RWPE1 (cell line): ENCODE data around the gene RNPEPL1.
"Not testable (repeated sequence)": the region's sequence is repeated elsewhere in the genome, so short reads cannot be mapped to it uniquely, and the experiment has no call there.

ENCODE experiments used
- CTCF ChIA-PET: fragments of 350-600 bp; sonication (Branson Sonifier 250); formaldehyde crosslinking; extraction: SDS; loops from one replicate; lab custom pipeline; 2021; lab: Yijun Ruan, JAX
- POLR2A ChIA-PET: fragments of 400-600 bp; formaldehyde crosslinking; extraction: SDS; loops from one replicate; lab custom pipeline; 2020; ENCODE audit warnings: antibody characterized with exemption; ENCODE audit not compliant: low non-redundant PET; lab: Yijun Ruan, JAX
- DNase-seq: peaks from one replicate; pipeline ENCODE4 v3.0.0; 2012; ENCODE audit warnings: low spot score
- H3K27ac ChIP-seq: fragments of 450-650 bp; 2 replicates; pipeline ENCODE4 v1.5.1; 2017
- TF ChIP-seq, protein P1 (sequence below): fragments of 450-650 bp; conservative IDR thresholded peaks from 2 replicates; pipeline ENCODE4 v1.5.1; 2017; ENCODE audit warnings: low read depth, mild to moderate bottlenecking

Gene RNPEPL1

GRCh38 chr2:240528406-240529040 is 39.8 kb upstream of the RNPEPL1 start:
- CTCF ChIA-PET, result no interaction called here
- TF ChIP-seq, protein P1, sequence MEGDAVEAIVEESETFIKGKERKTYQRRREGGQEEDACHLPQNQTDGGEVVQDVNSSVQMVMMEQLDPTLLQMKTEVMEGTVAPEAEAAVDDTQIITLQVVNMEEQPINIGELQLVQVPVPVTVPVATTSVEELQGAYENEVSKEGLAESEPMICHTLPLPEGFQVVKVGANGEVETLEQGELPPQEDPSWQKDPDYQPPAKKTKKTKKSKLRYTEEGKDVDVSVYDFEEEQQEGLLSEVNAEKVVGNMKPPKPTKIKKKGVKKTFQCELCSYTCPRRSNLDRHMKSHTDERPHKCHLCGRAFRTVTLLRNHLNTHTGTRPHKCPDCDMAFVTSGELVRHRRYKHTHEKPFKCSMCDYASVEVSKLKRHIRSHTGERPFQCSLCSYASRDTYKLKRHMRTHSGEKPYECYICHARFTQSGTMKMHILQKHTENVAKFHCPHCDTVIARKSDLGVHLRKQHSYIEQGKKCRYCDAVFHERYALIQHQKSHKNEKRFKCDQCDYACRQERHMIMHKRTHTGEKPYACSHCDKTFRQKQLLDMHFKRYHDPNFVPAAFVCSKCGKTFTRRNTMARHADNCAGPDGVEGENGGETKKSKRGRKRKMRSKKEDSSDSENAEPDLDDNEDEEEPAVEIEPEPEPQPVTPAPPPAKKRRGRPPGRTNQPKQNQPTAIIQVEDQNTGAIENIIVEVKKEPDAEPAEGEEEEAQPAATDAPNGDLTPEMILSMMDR, result no peak
- POLR2A ChIA-PET, result no interaction called here

DNA sequence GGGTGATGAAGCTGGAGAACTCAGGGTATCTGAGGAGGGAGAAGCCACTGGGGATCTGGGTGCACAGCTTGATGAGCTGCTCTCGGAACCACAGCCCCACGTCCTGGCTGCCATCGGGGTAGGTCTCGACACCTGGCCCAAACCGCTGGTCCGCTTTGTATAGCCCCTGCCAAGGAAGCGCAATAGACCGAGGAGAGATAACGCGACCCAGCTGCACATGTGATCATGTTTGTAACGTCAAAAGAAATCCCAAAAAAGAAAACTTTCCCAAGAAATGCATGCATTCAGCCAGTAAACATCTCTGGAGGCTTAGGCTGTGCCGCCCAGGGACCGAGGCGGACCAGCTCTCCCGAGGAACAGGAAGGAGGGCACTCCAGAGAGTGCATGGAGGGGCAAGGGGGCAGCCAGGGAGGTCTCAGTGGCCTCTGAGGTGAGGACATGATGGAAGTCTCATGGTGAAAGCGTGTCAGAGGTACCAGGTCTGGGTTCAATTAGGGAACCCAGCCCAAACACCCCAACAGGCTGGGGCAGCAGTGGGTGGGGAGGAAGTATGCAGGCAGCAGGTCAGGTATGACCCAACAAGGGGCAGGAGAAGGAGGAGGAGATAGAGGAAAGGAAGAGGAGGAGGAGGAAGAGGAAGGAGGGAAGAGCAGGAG is 38.8 kb upstream of the RNPEPL1 start:
- ChIA-PET POLR2A (no interaction called here), CTCF (no interaction called here)
- TF ChIP-seq, protein P1, result no peak
- DNase-seq, result no peak
- no peak overlapping the region for H3K27ac ChIP-seq

More at GRCh38 chr2:240528406-240529040, 39.8 kb upstream of the RNPEPL1 start:
- no peak for DNase-seq
- no peak overlapping the region for H3K27ac ChIP-seq

- no peak for DNase-seq
- TF ChIP-seq, protein P1, result no peak
- ChIA-PET POLR2A (no interaction called here), CTCF (no interaction called here)
- no peak overlapping the region for H3K27ac ChIP-seq
Observed at GRCh38 chr2:240530181-240530580, 38.1 kb upstream of the RNPEPL1 start.

GRCh38 chr2:240531038-240531437 is 37.2 kb upstream of the RNPEPL1 start:
- ChIA-PET POLR2A (no interaction called here), CTCF (no interaction called here)

GRCh38 chr2:240532031-240532775 is 36.1 kb upstream of the RNPEPL1 start:
- no peak overlapping the region for H3K27ac ChIP-seq
- ChIA-PET CTCF (no interaction called here), POLR2A (no interaction called here)
- no peak for DNase-seq
- TF ChIP-seq, protein P1, result no peak

More at GRCh38 chr2:240531038-240531437, 37.2 kb upstream of the RNPEPL1 start:
- TF ChIP-seq, protein P1, result no peak
- no peak for DNase-seq
- no peak overlapping the region for H3K27ac ChIP-seq

DNA sequence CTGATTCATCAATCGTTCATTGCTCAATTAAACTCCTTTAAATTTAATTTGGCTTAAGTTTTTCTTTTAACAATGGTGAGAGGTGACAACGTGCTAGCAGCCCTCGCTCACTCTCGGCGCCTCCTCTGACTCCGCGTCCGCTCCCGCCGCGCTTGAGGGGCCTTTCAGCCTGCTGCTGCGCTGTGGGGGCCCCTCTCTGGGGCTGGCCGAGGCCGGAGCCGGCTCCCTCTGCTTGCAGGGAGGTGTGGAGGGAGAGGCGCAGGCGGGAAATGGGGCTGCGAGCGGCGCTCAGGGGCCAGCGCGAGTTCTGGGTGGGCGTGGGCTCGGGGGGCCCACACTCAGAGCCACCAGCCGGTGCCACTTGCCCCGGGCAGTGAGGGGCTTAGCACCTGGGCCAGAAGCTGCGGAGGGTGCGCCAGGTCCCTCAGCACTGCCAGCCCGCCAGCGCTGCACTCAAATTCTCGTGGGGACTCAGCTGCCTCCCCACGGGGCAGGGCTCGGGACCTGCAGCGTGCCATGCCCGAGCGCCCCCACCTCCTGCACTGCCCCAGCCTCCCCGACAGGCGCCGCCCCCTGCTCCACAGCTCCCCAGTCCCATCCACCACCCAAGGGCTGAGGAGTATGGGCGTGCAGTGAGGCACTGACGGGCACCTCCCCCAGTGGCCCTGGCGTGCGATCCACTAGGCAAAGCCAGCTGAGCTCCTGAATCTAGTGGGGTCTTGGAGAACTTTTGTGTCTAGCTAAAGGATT is 30.1 kb upstream of the RNPEPL1 start:
- TF ChIP-seq, protein P1, result no peak
- no peak for DNase-seq
- ChIA-PET POLR2A (no interaction called here), CTCF (no interaction called here)
- no peak overlapping the region for H3K27ac ChIP-seq

- POLR2A ChIA-PET, DNase-seq, H3K27ac ChIP-seq, CTCF ChIA-PET: not testable (repeated sequence)
Observed at GRCh38 chr2:240539101-240539500, 29.2 kb upstream of the RNPEPL1 start.
